CD4-positive, alpha-beta T cell treated with Interferon alpha-2 for 1 hour (primary cell): ENCODE measurements around the gene CEP112.

Experiments
- DNase-seq, 2 donors: peaks; one replicate each; pipeline ENCODE4 v3.0.0-alpha.2; 2020 to 2022

The CEP112 gene

DNA sequence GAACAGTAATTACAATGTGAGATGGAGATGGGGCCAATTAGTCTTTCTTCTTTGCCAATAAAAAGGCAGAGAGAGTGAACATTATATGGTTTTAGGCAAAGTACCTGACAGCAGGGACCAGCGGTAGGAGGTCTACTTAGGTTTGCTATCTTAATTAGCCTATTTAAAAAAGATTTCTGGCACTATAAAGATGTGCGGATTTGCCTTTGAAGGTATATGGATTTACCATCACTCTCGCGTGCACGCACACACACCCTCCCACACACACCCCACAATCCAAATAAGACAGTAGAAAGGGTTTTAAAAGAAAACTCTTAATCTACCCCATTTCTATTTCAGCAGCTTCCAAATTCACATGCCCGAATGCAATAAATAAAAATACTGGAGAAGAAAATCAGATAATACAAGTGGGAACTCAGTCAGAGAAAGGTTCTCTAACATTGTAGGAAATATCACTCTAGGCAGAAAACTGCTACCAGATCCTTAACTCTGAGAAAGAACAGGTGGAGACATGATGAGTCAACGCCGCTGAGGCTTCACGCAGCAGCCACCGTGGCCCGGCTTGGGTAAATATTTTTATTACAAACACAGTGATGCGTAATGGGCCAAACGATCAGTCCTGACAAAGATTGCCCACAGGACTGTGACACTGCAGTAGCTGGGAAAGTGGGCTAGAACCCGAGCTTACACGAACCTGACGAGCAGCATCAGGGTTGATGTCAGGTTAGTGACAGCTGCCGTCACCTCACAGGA is 563.9 kb downstream of the CEP112 start:
- no peak for DNase-seq

DNA sequence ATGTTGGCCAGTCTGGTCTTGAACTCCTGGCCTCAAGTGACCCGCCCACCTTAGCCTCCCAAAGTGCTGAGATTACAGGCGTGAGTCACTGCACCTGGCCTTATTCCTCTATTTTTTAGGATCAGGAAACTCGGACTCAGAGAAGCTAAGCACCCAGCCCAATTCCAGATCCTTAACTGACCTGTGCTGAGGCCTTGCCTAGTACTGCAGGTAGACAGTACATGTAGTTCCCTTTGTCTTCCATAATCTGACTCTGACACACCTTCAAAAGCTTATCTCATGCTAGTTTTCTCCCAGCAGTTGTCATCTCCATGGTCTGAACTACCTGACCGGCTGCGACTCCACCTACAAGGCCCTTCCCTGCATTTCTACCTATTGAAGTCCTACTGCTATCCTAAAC is 564.8 kb downstream of the CEP112 start:
- DNase-seq = no peak

DNA sequence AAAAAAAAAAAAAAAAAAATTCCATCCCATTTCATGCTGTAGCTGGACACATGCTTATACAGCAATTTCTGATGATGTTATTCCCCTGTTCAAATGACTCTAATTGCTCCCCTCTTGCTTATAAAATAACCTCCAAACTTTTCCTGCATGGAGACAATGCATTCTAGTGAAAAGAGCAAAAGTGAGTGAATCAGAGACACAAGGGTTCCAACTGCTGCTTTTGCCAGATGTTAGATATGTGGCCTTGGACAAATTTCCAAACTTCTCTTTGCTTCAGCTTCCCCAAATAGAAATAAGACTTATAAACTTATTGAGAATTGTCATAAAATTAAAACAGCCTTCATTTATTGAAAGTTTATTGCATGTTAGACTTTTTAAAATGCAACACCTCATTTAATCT is 565.5 kb downstream of the CEP112 start:
- no peak for DNase-seq

DNA sequence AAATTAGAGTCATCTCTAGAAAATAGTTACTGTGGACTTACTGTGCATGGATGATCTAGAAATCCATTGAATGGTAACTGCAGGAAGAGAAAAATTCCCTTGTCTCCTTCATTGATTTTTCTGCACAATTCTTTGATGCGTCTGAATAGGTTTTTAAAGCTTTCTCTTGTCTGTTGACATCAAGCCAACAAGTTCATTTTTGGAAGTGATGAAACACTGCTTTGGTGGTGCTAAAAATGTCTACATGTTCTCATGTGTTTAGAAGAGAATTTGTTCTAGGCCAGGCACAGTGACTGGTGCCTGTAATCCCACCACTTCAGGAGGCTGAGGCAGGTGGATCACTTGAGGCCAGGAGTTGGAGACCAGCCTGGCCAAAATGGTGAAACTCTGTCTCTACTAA is 573.4 kb downstream of the CEP112 start:
- DNase-seq = no peak

DNA sequence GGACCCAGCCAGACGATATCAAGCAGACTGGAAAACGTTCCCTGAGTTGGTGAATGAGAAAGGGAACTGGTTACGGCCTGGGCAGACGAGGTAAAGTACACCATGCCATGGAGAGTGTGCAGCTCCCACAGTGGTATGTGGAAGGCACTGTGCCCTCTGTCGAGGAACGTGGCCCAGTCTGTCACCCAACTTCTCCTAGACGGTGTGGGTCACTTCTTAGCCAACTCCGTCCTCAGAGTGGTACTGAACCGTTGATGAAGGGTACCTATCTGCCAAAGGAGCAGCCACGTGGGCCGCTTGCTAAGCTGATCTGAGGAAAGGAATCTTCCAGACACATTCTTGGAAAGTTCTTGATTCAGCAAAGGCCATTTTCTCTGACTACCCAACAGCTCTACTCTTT is 574.4 kb downstream of the CEP112 start:
- no peak for DNase-seq

DNA sequence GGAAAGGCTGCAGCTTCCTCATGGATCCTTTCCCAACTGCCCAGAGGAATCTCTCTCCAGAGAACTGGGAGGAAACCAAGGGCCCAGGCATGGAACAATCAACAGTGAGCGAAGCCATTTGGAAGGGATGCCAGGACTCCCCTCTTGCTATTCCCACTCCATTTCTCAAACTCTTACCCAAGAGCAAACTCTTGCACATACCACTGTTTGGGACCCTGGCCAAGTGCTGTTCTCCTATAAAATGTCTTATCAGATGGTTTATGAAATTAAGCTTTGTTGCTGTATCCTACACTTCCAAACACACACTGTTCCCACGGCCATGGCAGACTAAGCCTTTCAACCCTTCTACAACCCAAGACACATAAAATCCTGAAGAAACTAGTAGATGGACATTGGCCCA is 582.2 kb downstream of the CEP112 start:
- DNase-seq = no peak

DNA sequence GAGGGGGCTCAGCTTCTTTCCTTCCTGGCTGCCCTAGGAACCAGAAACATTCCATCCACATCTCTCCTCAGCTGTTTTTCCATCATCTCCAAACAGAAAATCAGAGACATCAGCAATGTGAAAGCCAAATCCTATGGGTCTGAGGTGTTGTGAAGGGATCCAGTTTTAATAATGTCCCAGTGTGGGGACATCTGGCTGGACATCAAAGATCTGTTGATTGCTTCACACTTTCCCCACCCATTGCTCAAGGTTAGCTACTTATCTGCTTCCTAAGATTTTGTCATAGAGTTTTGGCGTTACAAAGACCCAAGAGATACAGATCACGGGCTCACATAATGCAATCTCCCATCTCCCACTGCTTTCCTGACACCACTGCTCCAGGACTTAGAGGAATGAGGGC is 582.6 kb downstream of the CEP112 start:
- DNase-seq = no peak

DNA sequence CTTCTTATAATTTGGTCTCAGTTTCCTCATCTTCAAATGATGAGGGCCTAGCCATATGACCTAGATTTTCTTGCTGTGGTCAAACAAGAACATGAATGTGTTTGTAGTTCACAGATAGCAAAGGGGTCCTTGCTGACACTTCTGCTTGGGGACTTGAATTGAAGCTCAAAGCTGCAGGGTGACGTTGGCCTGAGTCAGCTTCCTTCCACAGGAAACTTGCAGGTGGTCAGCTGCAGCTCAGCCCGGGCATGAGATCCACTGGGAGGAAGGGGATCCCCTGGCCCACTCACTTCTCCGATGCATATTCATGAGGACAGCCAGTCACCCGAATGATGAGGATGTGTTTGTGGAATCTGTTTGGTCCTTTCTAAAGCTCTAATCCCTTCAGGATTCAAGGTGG is 587.9 kb downstream of the CEP112 start:
- no peak for DNase-seq

DNA sequence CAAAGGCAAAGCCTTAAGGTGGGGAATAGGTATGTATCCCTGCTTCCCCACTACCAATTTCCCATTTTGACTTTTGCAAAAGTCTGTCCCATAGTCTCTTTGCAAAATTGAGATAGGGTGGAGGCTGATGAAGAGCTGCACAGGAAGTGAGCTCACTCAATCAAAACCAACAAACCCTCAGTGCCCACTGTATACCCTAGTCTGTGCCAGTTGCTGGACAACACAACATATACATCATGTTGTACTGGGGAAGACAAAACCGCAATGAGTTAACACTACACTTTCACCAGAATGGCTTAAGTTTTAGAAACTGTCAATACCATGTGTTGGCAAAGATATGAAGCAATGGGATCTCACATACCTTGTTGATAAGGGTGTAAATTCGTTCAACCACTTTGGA is 590.1 kb downstream of the CEP112 start:
- DNase-seq = no peak

DNA sequence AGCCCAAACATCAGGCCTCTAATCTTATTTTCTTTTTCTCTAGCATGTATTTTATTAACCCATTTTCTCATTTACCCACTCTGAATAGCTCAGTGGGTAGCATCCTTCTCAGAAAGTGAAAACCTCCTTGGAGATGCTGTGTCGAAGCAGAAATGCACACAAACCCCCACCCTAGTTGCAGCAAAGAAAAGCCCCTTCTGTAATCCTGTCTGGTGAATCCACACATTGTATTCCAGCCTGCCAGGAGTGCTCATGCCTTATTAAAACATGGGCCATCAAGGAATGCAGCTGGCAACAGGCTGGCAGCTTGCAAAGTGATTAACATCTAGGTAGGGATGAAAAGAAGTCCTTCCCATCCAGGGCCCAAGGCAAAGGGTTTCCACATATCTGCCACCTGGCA is 590.8 kb downstream of the CEP112 start:
- no peak for DNase-seq

DNA sequence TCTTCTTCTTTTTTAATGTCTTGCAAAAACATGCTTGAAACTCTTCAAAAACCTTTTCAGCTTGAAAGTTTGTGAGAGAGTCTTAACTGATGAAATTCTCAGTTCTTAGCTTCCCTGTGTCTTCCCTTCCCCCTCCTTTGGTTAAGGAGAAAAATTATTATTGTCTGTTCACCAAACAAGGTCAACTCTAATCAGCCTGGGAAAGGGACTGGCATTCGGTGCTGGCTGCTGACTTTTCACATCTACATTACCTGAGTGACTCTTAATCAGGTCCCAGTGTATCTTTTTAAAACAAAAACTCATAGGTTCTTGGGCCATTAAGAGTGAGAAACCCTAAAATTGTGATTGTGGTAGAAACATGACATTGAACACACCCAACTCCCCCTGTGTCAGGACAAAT is 591.4 kb downstream of the CEP112 start:
- no peak for DNase-seq

DNA sequence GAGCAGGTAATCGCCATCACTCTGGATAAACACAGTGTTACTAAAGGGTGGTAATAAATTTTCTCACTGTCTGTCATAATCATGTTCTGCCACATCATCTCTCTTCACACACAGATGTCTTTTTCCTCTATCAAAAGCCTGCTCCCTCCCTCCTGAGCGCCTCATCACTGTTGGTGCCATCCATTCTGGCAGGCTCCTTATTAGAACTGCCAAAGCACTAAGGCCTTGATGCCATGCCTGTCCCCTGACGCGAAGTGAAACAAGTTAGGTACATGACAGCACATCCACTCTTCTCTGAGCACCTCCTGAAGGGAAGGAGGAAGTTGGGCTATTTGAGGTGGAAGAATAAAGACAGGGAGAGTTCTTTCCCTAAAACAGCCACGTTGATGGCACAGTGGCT is 592.3 kb downstream of the CEP112 start:
- no peak for DNase-seq

DNA sequence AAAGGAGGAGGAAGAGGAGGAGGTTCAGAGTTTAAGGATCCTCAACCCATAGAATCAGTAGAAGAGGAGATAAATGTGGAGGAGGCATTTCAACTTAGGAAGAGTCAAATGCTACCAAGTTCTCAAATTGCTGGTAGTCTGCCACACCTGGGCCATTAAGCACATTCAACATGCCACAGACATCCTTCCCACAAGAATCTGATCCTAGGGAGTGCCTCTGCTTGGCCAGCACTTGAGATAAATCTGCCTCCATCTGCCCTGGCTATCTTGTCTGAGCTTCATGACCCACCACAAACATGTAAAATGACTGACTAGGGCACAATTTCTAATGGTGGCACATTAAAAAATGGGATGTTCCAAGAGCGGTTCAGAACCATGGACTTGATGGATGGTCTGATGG is 593.2 kb downstream of the CEP112 start:
- DNase-seq = no peak

DNA sequence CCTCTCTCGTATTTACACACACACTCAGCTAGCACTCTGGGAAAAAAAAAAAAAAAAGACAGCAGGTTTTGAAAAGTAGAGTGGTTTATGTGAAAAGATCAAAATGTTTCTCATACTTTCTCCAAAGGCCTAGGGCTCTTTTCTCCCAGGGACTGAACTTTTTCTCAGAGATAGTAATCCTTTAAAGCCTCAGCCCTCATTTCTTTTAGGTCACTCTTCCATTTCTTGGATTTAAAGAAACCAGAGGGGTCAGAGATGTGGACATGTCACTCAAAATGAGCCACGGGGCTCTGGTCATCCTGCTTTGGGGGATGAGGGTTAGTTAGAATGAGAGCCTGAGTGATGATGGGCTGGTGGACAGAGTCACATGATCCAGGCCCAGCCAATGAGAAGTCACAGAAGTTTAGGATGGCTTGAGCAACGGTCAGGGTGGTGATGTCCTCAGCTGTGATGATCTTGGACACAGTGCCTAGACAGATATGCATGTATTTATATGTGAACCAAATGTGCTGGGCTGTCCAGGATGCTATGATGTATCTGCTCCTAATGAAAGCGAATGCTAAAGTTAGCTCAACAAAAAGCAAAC is 596.8 kb downstream of the CEP112 start:
- DNase-seq = no peak

DNA sequence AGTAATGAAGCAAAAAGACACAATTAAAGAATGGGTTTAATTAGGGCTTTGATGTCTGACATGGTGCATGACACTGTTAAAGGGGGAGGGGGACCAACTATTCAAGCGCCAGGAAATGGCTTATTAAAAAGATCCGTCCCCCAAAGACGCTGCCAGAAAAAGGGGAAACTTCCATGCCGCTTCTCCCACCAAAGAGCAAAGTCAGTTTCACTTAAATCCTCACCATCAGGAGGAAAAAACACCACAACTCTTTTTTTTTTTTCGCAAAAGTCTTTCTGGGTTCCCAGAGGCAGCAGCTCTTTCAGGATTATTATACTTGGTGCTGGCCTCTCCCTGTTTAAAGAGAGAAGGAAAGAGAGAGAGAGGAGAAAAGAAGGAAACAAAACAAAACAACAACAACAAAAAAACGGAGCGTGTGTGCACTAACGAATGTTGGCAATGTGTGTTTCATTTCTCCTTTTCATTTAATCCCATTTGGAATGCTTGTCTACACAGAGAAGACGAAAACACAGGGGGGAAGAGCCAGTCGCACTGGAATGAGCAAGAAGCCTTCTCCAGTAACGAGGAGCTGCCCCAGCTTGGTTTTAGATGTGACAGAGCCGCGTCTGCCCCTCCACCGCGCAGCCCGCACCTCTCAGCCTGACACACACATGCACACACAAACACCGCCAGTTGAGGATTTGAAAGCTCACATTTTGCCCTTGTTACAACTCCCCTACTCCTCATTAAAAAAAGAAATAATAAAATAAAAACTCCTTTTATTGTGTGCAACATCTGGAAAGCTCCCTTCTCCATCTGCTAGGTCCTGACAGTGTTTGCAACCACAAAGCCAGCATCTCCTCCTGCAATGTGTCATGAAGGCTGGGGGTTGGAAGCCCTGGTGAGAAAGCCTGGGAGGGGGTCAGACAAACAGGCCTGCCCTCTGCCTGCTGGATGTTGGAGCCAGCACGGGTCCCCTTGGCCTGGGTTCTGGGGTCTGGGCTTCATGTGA is 597.8 kb downstream of the CEP112 start:
- DNase-seq = no peak

DNA sequence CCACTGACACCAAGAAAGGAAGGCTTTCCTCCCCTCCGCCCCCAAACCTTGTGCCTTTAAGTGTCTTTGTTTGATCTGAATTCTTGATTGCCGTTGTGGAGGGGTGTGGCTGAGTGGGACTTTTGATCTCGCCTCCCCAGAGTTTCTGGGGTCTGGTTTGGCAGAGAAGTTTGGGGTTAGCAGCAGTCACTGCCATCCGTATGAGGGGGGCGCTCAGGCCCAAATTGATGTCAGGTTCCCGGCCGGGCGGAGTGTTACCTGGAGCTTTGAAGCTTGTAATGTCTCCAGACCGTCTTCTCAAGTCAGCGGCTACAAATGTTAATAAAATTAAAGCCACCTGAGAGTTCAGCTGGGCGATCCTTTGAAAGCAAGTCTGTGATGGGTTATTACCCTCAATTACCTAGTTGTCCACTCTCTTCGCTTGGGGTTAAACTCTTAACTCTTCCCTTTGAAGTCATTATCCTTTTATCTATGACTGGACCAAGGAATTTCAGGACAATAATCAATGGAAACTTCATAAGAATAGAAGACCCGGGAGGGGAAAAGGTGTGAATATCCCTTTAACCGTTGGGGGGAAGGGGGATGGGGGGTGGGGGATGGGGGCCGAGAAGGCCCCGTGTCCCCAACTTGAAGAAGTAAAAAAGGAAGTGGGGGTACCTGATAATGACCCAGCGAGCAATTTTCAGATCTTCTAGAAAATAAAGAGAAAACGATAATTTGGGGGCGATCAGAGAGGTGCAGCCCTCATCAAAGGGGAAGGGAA is 598.7 kb downstream of the CEP112 start:
- DNase-seq = no peak

DNA sequence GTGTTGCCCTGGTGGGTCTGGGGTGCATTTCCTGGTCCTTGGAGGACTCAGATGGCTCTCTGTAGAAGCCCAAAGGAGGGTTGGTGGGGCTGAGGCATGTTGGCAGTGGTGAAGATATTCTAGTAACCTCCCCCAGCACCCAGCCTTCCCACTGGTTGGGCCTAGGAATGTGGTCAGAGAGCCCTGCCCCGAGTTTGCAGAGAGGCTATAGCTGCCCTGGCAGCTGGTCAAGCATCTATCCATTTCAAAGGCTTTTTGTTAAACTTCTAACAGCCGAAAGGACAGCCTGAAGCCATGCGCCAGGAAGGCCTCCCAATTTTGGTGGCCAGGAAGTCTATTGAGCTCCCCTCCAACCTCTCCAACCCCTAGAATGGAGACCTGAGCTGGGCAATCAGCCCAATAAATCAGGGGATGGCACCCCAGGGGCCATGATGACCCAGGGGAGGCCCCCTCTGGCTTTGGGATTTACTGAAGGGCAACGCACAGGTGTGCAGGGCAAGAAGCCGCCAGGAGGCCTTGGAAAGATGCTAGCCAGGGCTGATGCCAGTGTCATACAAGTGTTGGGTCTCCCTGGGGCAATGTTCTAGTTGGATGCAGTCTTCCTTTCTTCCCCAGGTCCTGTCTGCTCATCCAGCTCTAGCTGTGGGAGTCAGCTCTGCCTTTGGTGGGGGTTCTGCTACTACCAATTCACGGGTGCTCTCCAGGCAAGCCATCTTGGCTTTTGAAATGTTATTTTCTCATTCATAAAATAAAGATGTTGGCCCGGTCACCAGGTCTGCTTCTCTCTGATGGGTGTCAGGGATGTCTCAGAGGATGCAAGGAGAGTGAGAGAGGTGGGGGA is 599.6 kb downstream of the CEP112 start:
- DNase-seq = no peak

DNA sequence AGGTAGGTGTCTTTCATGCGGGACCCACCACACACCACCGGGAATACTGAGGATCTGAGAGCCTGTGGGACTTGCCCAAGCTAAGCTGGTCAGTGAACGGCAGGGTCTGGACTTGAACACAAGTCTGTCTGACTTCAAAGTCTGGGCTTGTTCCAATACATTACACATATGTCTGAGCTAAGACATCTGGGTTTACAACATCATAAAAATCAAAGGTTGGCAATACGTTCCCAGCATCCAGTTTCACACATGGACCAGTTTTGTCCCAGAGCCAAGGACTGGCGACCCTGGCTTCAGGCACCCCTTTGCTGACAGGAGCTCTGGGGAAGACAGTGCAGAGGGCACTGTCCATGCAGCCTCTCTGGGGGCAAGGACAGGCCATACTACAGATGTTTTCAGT is 602.6 kb downstream of the CEP112 start:
- DNase-seq = no peak

DNA sequence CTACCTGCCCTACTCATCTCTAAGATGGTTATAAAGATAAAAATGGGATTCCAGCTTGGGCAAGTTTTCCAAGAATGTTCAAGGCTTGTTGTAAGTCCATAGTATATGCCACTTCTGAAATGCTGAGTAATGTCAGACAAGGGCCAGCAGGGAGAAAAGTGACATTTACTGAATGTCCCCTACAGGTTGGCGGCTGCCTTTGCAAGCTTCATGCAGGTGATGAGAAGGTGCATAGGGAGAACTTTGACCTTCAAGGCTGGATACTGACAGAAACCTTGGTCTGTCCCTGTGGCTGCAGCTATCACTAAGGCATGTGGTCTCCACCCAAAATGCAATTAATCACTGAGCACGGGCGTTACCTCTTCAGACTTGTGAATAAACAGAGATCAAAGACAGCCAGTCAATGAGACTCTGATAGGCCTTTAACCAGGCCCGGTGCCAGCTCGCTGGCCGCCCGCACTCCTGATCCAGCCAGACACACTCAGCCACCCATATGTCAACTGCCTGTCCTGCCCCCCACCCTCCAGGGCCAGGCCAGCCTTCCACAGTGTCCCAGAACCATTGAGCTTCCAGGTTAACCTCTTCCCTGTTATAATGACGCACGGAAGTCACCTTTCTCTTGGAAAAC is 603.6 kb downstream of the CEP112 start:
- no peak for DNase-seq

DNA sequence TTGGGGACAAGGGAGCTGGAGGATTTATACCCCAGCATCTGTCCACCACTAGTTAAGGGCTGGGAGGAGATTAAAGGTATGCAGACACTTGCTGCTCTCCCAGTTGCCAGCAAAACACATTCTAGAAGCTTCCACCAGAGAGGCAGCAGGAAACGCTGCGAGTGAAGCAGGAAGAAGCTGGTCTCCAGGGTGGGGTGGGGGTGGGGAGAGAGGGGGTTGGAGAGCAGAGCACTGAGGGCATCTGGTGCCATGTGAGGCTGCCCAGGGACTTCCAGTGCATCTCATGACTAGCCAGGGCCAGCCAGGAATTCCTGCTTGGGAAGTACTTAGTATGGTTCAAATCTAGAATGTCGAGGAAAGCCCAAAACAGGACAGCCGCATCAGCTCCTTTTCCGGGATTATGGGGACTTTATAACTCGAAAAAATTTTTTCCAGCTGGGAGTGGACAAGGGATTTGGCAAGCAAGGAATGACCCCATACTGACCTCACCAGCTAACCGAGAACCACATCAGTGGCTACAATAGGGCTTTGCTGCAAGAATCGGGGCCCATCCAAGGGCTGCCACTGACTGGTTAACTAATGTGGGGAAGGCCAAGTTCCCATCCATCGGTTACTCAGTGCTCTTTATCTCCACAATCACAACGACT is 604.3 kb downstream of the CEP112 start:
- no peak for DNase-seq

DNA sequence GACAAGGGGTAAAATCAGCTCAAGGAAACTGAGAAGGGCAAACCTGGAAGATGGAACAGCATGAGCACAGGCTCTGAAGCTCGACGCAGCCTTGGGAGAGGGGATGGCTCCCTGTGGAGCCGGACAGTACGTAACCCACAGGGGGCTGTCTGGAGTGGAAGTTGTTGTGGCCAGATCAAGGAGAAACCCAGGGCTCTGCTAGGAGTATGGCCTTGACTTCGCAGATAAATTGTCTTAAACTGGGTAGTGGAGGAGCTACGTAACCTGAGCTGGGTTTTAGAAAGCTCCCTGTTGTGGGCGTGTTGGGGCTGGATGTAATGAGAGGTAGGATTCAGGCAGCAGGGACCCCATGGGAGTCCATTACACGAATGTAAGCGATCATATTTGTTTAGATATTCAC is 605.0 kb downstream of the CEP112 start:
- DNase-seq = no peak
